H1 (cell line): ENCODE measurements around the gene ZYX.

Experiments
- CTCF ChIP-seq, 3 experiments: IDR thresholded peaks; 1 replicate in 2 of 3; 2 replicates in 1 of 3; pipeline versions ENCODE4 v1.5.1 to v1.6.1; 2011; ENCODE audit warnings: low read length in 3 of 3, mild to moderate bottlenecking in 3 of 3, inconsistent platforms in 2 of 3, low read depth in 1 of 3, moderate library complexity in 1 of 3; ENCODE audit not compliant: insufficient read depth in 1 of 3; ENCODE audit errors: control extremely low read depth in 1 of 3
- EZH2 ChIP-seq: fragments of 200-600 bp; sonication (generic); IDR thresholded peaks from 2 replicates; pipeline ENCODE4 v1.7.1; 2012; ENCODE audit warnings: low read depth, mild to moderate bottlenecking, moderate library complexity, low read length, inconsistent platforms; ENCODE audit not compliant: severe bottlenecking
- GABPA ChIP-seq: IDR thresholded peaks from 2 replicates; pipeline ENCODE4 v1.6.1; 2011; ENCODE audit warnings: mild to moderate bottlenecking, low read length, moderate library complexity, borderline replicate concordance; ENCODE audit not compliant: insufficient read depth
- HDAC2 ChIP-seq, 2 experiments: fragments of 300-600 bp in 1 of 2; sonication (generic) in 1 of 2; IDR thresholded peaks; 2 replicates each; pipeline ENCODE4 v1.6.1; 2011 to 2012; ENCODE audit warnings: low read depth in 2 of 2, low read length in 2 of 2, mild to moderate bottlenecking in 2 of 2, moderate library complexity in 2 of 2, borderline replicate concordance in 1 of 2, inconsistent platforms in 1 of 2
- POLR2A ChIP-seq, 2 experiments: IDR thresholded peaks; 1 replicate in 1 of 2; 2 replicates in 1 of 2; pipeline ENCODE4 v1.6.1; 2011; ENCODE audit warnings: low read depth in 2 of 2, low read length in 2 of 2, mild to moderate bottlenecking in 2 of 2; ENCODE audit errors: control extremely low read depth in 1 of 2
- POLR2AphosphoS5 ChIP-seq: IDR thresholded peaks from 2 replicates; pipeline ENCODE4 v1.6.1; 2011; ENCODE audit warnings: low read depth, low read length
- SP4 ChIP-seq: IDR thresholded peaks from 2 replicates; pipeline ENCODE4 v1.6.1; 2012; ENCODE audit warnings: low read length, inconsistent platforms
- ZNF274 ChIP-seq: IDR thresholded peaks from 2 replicates; pipeline ENCODE4 v1.7.0; 2012; ENCODE audit warnings: low read length, borderline replicate concordance; ENCODE audit errors: extremely low read depth

DNA sequence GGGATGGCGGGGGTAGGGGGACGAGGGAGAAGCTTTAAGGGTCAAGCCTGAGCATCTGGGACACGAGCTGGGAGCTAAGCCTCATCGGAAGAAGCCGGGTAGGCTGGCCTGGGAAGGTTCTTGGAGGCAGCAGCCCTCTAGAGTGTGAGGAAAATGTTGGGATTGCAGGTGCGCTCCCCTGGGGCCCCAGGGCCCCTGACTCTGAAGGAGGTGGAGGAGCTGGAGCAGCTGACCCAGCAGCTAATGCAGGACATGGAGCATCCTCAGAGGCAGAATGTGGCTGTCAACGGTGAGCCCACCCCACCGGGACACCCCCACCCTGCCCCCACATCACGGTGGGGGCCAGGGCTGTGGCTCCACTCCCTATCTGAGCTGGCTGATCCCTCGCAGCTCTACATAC lies 6.9 kb downstream of the ZYX start:
- TF ChIP-seq CTCF (IDR thresholded peaks at IDR 0.05; ENCODE audit: control extremely low read depth in 1 of 3, insufficient read depth in 1 of 3, low read depth in 1 of 3, low read length in 3 of 3) (no peak), SP4 (no peak), EZH2 (no peak), ZNF274 (no peak), POLR2AphosphoS5 (no peak), POLR2A (IDR thresholded peaks at IDR 0.05; ENCODE audit: control extremely low read depth in 1 of 2, low read depth in 2 of 2, low read length in 2 of 2) (peak in 1 of 2 experiments; percentile 59; a peak in 1 of 3 replicates), HDAC2 (IDR thresholded peaks at IDR 0.05; ENCODE audit: borderline replicate concordance in 1 of 2, low read depth in 2 of 2, low read length in 2 of 2) (no peak), GABPA (no peak)
